ENCODE measurements around the gene PTPRU. TPM values are rescaled to one million over a fixed set of nuclear protein-coding genes. Genes with fewer than 3 reads are reported as not detected.
A peak's percentile ranks its signal among the peaks of the same experiment; 100 is the strongest.

PTPRU gene
- polyA plus RNA-seq, 1 experiment = 7.8 TPM

GRCh38 chr1:29258189-29258975 is 22.1 kb downstream of the PTPRU start:
- H3K9me3 ChIP-seq (ENCODE audit: control insufficient read depth, insufficient read depth, low read length) = no peaks in the 10 kb centered on the region; the same call in 1 of the 2 replicates
- H3K4me3 ChIP-seq (ENCODE audit: low read depth, low read length) = no peak overlapping the region
- no peak for DNase-seq (ENCODE audit: low read depth, low spot score)
- H3K27me3 ChIP-seq (ENCODE audit: control insufficient read depth, insufficient read depth, low read length) = no peaks in the 10 kb centered on the region
- ChIA-PET CTCF (interaction anchor here (0.9 to 1.3 kb wide), 2 partner anchors 13 kb away, joined by 3 to 4 read pairs; no protein-coding TSS in a partner anchor), POLR2A (no interaction called here)
- H3K27ac ChIP-seq (ENCODE audit: low read depth, low read length) = no peak overlapping the region
- TF ChIP-seq CTCF (IDR thresholded peaks at IDR 0.05; ENCODE audit: low read depth, low read length) = no peak

- H3K9me3 ChIP-seq (ENCODE audit: control insufficient read depth, insufficient read depth, low read length) = no peaks in the 10 kb centered on the region; the same call in 1 of the 2 replicates
- H3K27me3 ChIP-seq (ENCODE audit: control insufficient read depth, insufficient read depth, low read length) = no peaks in the 10 kb centered on the region
- TF ChIP-seq CTCF (IDR thresholded peaks at IDR 0.05; ENCODE audit: low read depth, low read length) = peak; percentile 12; the same call in 1 of the 2 replicates
- CTCF ChIA-PET = interaction anchor here (0.7 to 0.9 kb wide), 4 partner anchors 12 to 1417 kb away, joined by 3 to 6 read pairs (median 4); no protein-coding TSS in a partner anchor
- peak overlapping the region; percentile 62 for H3K4me3 ChIP-seq (ENCODE audit: low read depth, low read length)
- POLR2A ChIA-PET = no interaction called here
- no peak for DNase-seq (ENCODE audit: low read depth, low spot score)
- H3K27ac ChIP-seq (ENCODE audit: low read depth, low read length) = no peak overlapping the region
These were observed 22.9 kb downstream of the PTPRU start for GRCh38 chr1:29258976-29259801.

GRCh38 chr1:29259802-29260441 is 23.6 kb downstream of the PTPRU start:
- H3K27me3 ChIP-seq (ENCODE audit: control insufficient read depth, insufficient read depth, low read length) = no peaks in the 10 kb centered on the region
- H3K9me3 ChIP-seq (ENCODE audit: control insufficient read depth, insufficient read depth, low read length) = no peaks in the 10 kb centered on the region; the same call in 1 of the 2 replicates
- ChIA-PET CTCF (interaction anchor here (0.7 to 0.9 kb wide), 4 partner anchors 11 to 1416 kb away, joined by 3 to 6 read pairs (median 4); no protein-coding TSS in a partner anchor), POLR2A (interaction anchor here (0.7 kb wide), 1 partner anchor 12 kb away, joined by 3 read pairs; no protein-coding TSS in a partner anchor)
- peak overlapping the region; percentile 62 for H3K4me3 ChIP-seq (ENCODE audit: low read depth, low read length)
- no peak for DNase-seq (ENCODE audit: low read depth, low spot score)
- no peak overlapping the region for H3K27ac ChIP-seq (ENCODE audit: low read depth, low read length)
- no peak for TF ChIP-seq CTCF (IDR thresholded peaks at IDR 0.05; ENCODE audit: low read depth, low read length)

GRCh38 chr1:29260531-29260930 is 24.2 kb downstream of the PTPRU start:
- CTCF ChIA-PET = no interaction called here
- H3K9me3 ChIP-seq (ENCODE audit: control insufficient read depth, insufficient read depth, low read length) = no peaks in the 10 kb centered on the region; the same call in 1 of the 2 replicates
- H3K27ac ChIP-seq (ENCODE audit: low read depth, low read length) = no peak overlapping the region
- no peak for DNase-seq (ENCODE audit: low read depth, low spot score)
- H3K4me3 ChIP-seq (ENCODE audit: low read depth, low read length) = peak overlapping the region; percentile 62
- no peaks in the 10 kb centered on the region for H3K27me3 ChIP-seq (ENCODE audit: control insufficient read depth, insufficient read depth, low read length)
- POLR2A ChIA-PET = interaction anchor here (0.7 kb wide), 1 partner anchor 13 kb away, joined by 3 read pairs; no protein-coding TSS in a partner anchor
- TF ChIP-seq CTCF (IDR thresholded peaks at IDR 0.05; ENCODE audit: low read depth, low read length) = no peak
